Astrocyte (in vitro differentiated cells and primary cell): Measurements from ENCODE around the gene UMOD. TPM values are rescaled to one million over a fixed set of nuclear protein-coding genes. Genes with fewer than 3 reads are reported as not detected.

Experiments
- DNase-seq: peaks from one replicate; pipeline ENCODE4 v3.0.0-alpha.2; 2010; ENCODE audit warnings: low read depth
- FAIRE-seq: peaks from 2 replicates; lab custom pipeline; 2011; peaks lifted over from hg19 to GRCh38; lab: Jason Lieb, UNC
- H2AFZ ChIP-seq: 2 replicates; pipeline ENCODE4 v1.6.0; 2012; ENCODE audit warnings: low read depth, low read length, inconsistent platforms
- H3K27ac ChIP-seq: 2 replicates; pipeline ENCODE4 v1.5.1; 2011; ENCODE audit warnings: low read depth, low read length, inconsistent platforms
- H3K27me3 ChIP-seq: 2 replicates; pipeline ENCODE4 v1.6.0; 2011; ENCODE audit warnings: low read length, inconsistent platforms; ENCODE audit not compliant: insufficient read depth
- H3K36me3 ChIP-seq: 2 replicates; pipeline ENCODE4 v1.5.1; 2011; ENCODE audit warnings: low read length, inconsistent platforms; ENCODE audit not compliant: insufficient read depth
- H3K4me1 ChIP-seq: 2 replicates; pipeline ENCODE4 v1.5.1; 2011; ENCODE audit warnings: low read length, inconsistent platforms; ENCODE audit not compliant: insufficient read depth
- H3K4me2 ChIP-seq: 2 replicates; pipeline ENCODE4 v1.6.0; 2012; ENCODE audit warnings: low read length, inconsistent platforms
- H3K4me3 ChIP-seq: 2 replicates; pipeline ENCODE4 v1.5.1; 2011; ENCODE audit warnings: low read depth, mild to moderate bottlenecking, low read length, inconsistent platforms; ENCODE audit not compliant: insufficient read depth
- H3K79me2 ChIP-seq: 2 replicates; pipeline ENCODE4 v1.6.0; 2012; ENCODE audit warnings: mild to moderate bottlenecking, low read length, inconsistent platforms; ENCODE audit not compliant: insufficient read depth
- H3K9ac ChIP-seq: 2 replicates; pipeline ENCODE4 v1.6.0; 2012; ENCODE audit warnings: mild to moderate bottlenecking, low read length, inconsistent platforms
- H3K9me3 ChIP-seq: 2 replicates; pipeline ENCODE4 v1.5.1; 2012; ENCODE audit warnings: low read depth, mild to moderate bottlenecking, low read length, inconsistent platforms; ENCODE audit not compliant: insufficient read depth
- H4K20me1 ChIP-seq: 2 replicates; pipeline ENCODE4 v1.6.0; 2012; ENCODE audit warnings: low read length, inconsistent platforms; ENCODE audit not compliant: insufficient read depth
- H3K27ac Mint-ChIP-seq: one replicate; pipeline ENCODE4 v1.8.0; 2021; ENCODE audit warnings: mild to moderate bottlenecking, mixed read lengths; ENCODE audit not compliant: unreplicated experiment
- H3K27me3 Mint-ChIP-seq: one replicate; pipeline ENCODE4 v1.8.0; 2021; ENCODE audit warnings: low read depth, mixed read lengths; ENCODE audit not compliant: unreplicated experiment
- H3K36me3 Mint-ChIP-seq: one replicate; pipeline ENCODE4 v1.8.0; 2021; ENCODE audit warnings: low read depth, mixed read lengths; ENCODE audit not compliant: unreplicated experiment
- H3K4me1 Mint-ChIP-seq: one replicate; pipeline ENCODE4 v1.8.0; 2021; ENCODE audit warnings: low read depth, mixed read lengths; ENCODE audit not compliant: unreplicated experiment
- H3K4me3 Mint-ChIP-seq: one replicate; pipeline ENCODE4 v1.8.0; 2021; ENCODE audit warnings: mild to moderate bottlenecking, moderate library complexity, mixed read lengths; ENCODE audit not compliant: unreplicated experiment
- H3K9me3 Mint-ChIP-seq: one replicate; pipeline ENCODE4 v1.8.0; 2021; ENCODE audit warnings: mild to moderate bottlenecking, mixed read lengths; ENCODE audit not compliant: unreplicated experiment
- CTCF ChIP-seq: IDR thresholded peaks from 2 replicates; pipeline ENCODE4 v1.5.1; 2011; ENCODE audit warnings: low read depth, mild to moderate bottlenecking, inconsistent platforms, low read length, moderate library complexity; ENCODE audit not compliant: insufficient read depth
- EZH2 ChIP-seq: IDR thresholded peaks from 2 replicates; pipeline ENCODE4 v1.6.1; 2012; ENCODE audit warnings: mild to moderate bottlenecking, low read length, inconsistent platforms; ENCODE audit not compliant: insufficient read depth
- total RNA-seq: library from RNA; stranded (reverse); gene quantifications from 2 replicates; pipeline ENCODE4 v1.2.1, GENCODE V29; 2021

The UMOD gene
- total RNA-seq, 1 donor from 2014 or later = not detected

- TF ChIP-seq EZH2 = no peak
- no peak for TF ChIP-seq CTCF
- Mint-ChIP-seq H3K27me3 (peaks cover 31% of the 10 kb centered on the region), H3K4me3 (no peak overlapping the region), H3K9me3 (no peaks in the 10 kb centered on the region), H3K4me1 (no peaks in the 10 kb centered on the region), H3K27ac (no peak overlapping the region), H3K36me3 (no peaks in the 10 kb centered on the region)
- Histone ChIP-seq H4K20me1 (no peaks in the 10 kb centered on the region), H3K4me3 (no peak overlapping the region), H2AFZ (no peak overlapping the region), H3K79me2 (no peaks in the 10 kb centered on the region), H3K27ac (no peak overlapping the region), H3K27me3 (no peaks in the 10 kb centered on the region), H3K9me3 (peaks cover 2% of the 10 kb centered on the region), H3K36me3 (no peaks in the 10 kb centered on the region), H3K4me2 (no peak overlapping the region), H3K9ac (no peak overlapping the region), H3K4me1 (no peaks in the 10 kb centered on the region)
- DNase-seq (no peak), FAIRE-seq (no peak)
Observed at GRCh38 chr16:20331635-20332034, 20.9 kb downstream of the UMOD start.

GRCh38 chr16:20329392-20330138, 22.9 kb downstream of the UMOD start:
- Histone ChIP-seq H4K20me1 (no peaks in the 10 kb centered on the region), H3K4me3 (no peak overlapping the region), H3K27me3 (no peaks in the 10 kb centered on the region), H2AFZ (no peak overlapping the region), H3K4me2 (no peak overlapping the region), H3K9ac (no peak overlapping the region), H3K36me3 (no peaks in the 10 kb centered on the region), H3K27ac (no peak overlapping the region), H3K4me1 (no peaks in the 10 kb centered on the region), H3K9me3 (peaks cover 2% of the 10 kb centered on the region), H3K79me2 (no peaks in the 10 kb centered on the region)
- TF ChIP-seq CTCF = no peak
- no peak for TF ChIP-seq EZH2
- Mint-ChIP-seq H3K4me1 (no peaks in the 10 kb centered on the region), H3K27me3 (peaks cover 17% of the 10 kb centered on the region), H3K27ac (no peak overlapping the region), H3K36me3 (no peaks in the 10 kb centered on the region), H3K9me3 (no peaks in the 10 kb centered on the region), H3K4me3 (no peak overlapping the region)
- FAIRE-seq (no peak), DNase-seq (no peak)

GRCh38 chr16:20327444-20328041, 25.0 kb downstream of the UMOD start, which contains the start of gene GP2:
GP2 (minus strand) TSS chr16:20327513; CDS start chr16:20326431, 1,082 bp downstream.
- DNase-seq (no peak), FAIRE-seq (no peak)
- H3K36me3 Mint-ChIP-seq = no peaks in the 10 kb centered on the region
- H3K27me3 Mint-ChIP-seq = peaks cover 18% of the 10 kb centered on the region
- Histone ChIP-seq H3K36me3 (no peaks in the 10 kb centered on the region), H3K4me2 (no peak within 1 kb of the TSS), H3K79me2 (no peaks in the 10 kb centered on the region), H4K20me1 (no peaks in the 10 kb centered on the region), H3K9ac (no peak within 1 kb of the TSS), H3K4me3 (no peak within 1 kb of the TSS), H3K27ac (no peak within 1 kb of the TSS), H2AFZ (no peak within 1 kb of the TSS), H3K27me3 (no peaks in the 10 kb centered on the region), H3K4me1 (no peaks in the 10 kb centered on the region), H3K9me3 (no peaks in the 10 kb centered on the region)
- H3K4me1 Mint-ChIP-seq = no peaks in the 10 kb centered on the region
- TF ChIP-seq CTCF (no peak), EZH2 (no peak)
- H3K27ac Mint-ChIP-seq = no peak within 1 kb of the TSS
- no peak within 1 kb of the TSS for H3K4me3 Mint-ChIP-seq
- H3K9me3 Mint-ChIP-seq = no peaks in the 10 kb centered on the region
